Cardiac muscle cell (in vitro differentiated cells and primary cell): ENCODE measurements around the gene NELL2. TPM values are rescaled to one million over a fixed set of nuclear protein-coding genes. Genes with fewer than 3 reads are reported as not detected.
A peak's percentile ranks its signal among the peaks of the same experiment; 100 is the strongest.

Experiments
- DNase-seq, 2 donors: peaks; one replicate each; pipeline versions ENCODE4 v3.0.0 to v3.0.0-alpha.2; 2010 to 2017; ENCODE audit warnings: low read depth in 1 of 2, low spot score in 1 of 2
- H3K27ac ChIP-seq: fragments of 200-600 bp; sonication (generic); 2 replicates; pipeline ENCODE4 v1.5.1; 2016
- H3K27me3 ChIP-seq: fragments of 200-600 bp; sonication (generic); 2 replicates; pipeline ENCODE4 v1.6.0; 2016; ENCODE audit warnings: control low read depth
- H3K36me3 ChIP-seq: fragments of 200-600 bp; sonication (generic); 2 replicates; pipeline ENCODE4 v1.5.1; 2016; ENCODE audit warnings: control low read depth
- H3K4me1 ChIP-seq: fragments of 200-600 bp; sonication (generic); 2 replicates; pipeline ENCODE4 v1.8.1; 2017; ENCODE audit warnings: low read depth, mild to moderate bottlenecking, mixed run types
- H3K4me3 ChIP-seq: fragments of 200-600 bp; sonication (generic); 2 replicates; pipeline ENCODE4 v1.5.1; 2016; ENCODE audit warnings: mild to moderate bottlenecking
- H3K9me3 ChIP-seq: fragments of 200-600 bp; sonication (generic); 2 replicates; pipeline ENCODE4 v1.5.1; 2017; ENCODE audit warnings: low read depth, mild to moderate bottlenecking, control low read depth
- CTCF ChIP-seq: IDR thresholded peaks from 2 replicates; pipeline ENCODE4 v1.5.1; 2012; ENCODE audit warnings: low read depth, mild to moderate bottlenecking, low read length
- polyA plus RNA-seq: library from polyadenylated mRNA; unstranded; fragments of >200 nt; fragmentation: Nextera tagmentation; extraction: Ambion mirVana; gene quantifications from 2 replicates; pipeline ENCODE4 v1.2.1, GENCODE V29; 2016
- total RNA-seq: library from RNA; depleted of rRNA; stranded (reverse); fragments of >200 nt; gene quantifications from 2 replicates; pipeline ENCODE4 v1.2.3, GENCODE V29; 2016

The NELL2 gene
- total and polyA plus RNA-seq, 2 experiments from 2014 or later: 1.6 to 3.3 TPM

GRCh38 chr12:44544018-44544417 lies 332.1 kb downstream of the NELL2 start:
- DNase-seq: no peak
- no peak for TF ChIP-seq CTCF
- Histone ChIP-seq H3K36me3 (no peaks in the 10 kb centered on the region), H3K27me3 (no peaks in the 10 kb centered on the region), H3K4me1 (peaks cover 3% of the 10 kb centered on the region), H3K4me3 (no peak overlapping the region), H3K27ac (no peak overlapping the region), H3K9me3 (no peaks in the 10 kb centered on the region)

- no peaks in the 10 kb centered on the region for H3K27me3 ChIP-seq
- no peaks in the 10 kb centered on the region for H3K36me3 ChIP-seq
- TF ChIP-seq CTCF: no peak
- no peaks in the 10 kb centered on the region for H3K9me3 ChIP-seq
- no peak overlapping the region for H3K27ac ChIP-seq
- DNase-seq: no peak
- peaks cover 3% of the 10 kb centered on the region for H3K4me1 ChIP-seq
- no peak overlapping the region for H3K4me3 ChIP-seq
Observed at GRCh38 chr12:44542716-44543115, 333.4 kb downstream of the NELL2 start.

- no peak for DNase-seq
- no peak for TF ChIP-seq CTCF
- H3K27ac ChIP-seq: no peak overlapping the region
- no peaks in the 10 kb centered on the region for H3K36me3 ChIP-seq
- H3K4me1 ChIP-seq: no peaks in the 10 kb centered on the region
- H3K4me3 ChIP-seq: no peak overlapping the region
- no peaks in the 10 kb centered on the region for H3K27me3 ChIP-seq
- H3K9me3 ChIP-seq: no peaks in the 10 kb centered on the region
Observed at GRCh38 chr12:44537354-44537753, 338.8 kb downstream of the NELL2 start.

- H3K4me1 ChIP-seq: peaks cover 5% of the 10 kb centered on the region
- TF ChIP-seq CTCF: no peak
- no peak for DNase-seq
- no peaks in the 10 kb centered on the region for H3K36me3 ChIP-seq
- no peaks in the 10 kb centered on the region for H3K9me3 ChIP-seq
- H3K27ac ChIP-seq: no peak overlapping the region
- H3K4me3 ChIP-seq: no peak overlapping the region
- H3K27me3 ChIP-seq: no peaks in the 10 kb centered on the region
Observed at GRCh38 chr12:44532940-44533339, 343.2 kb downstream of the NELL2 start.

- Histone ChIP-seq H3K9me3 (no peaks in the 10 kb centered on the region), H3K4me3 (no peak overlapping the region), H3K4me1 (peaks cover 5% of the 10 kb centered on the region), H3K27ac (peak overlapping the region; percentile 10), H3K27me3 (no peaks in the 10 kb centered on the region), H3K36me3 (no peaks in the 10 kb centered on the region)
- no peak for TF ChIP-seq CTCF
- no peak for DNase-seq
Observed at GRCh38 chr12:44531320-44531971, 344.7 kb downstream of the NELL2 start.
